HG02981 (cell line): ENCODE results near the gene AHDC1.

ENCODE experiments used
- ATAC-seq: cut with Tn5 transposase; IDR thresholded peaks from one replicate; pipeline ENCODE4 v1.9.1; 2021; ENCODE audit warnings: mild to moderate bottlenecking, moderate library complexity; ENCODE audit not compliant: unreplicated experiment

AHDC1 gene

GRCh38 chr1:27536767-27537166 lies 67.2 kb downstream of the AHDC1 start:
- no peak for ATAC-seq

DNA sequence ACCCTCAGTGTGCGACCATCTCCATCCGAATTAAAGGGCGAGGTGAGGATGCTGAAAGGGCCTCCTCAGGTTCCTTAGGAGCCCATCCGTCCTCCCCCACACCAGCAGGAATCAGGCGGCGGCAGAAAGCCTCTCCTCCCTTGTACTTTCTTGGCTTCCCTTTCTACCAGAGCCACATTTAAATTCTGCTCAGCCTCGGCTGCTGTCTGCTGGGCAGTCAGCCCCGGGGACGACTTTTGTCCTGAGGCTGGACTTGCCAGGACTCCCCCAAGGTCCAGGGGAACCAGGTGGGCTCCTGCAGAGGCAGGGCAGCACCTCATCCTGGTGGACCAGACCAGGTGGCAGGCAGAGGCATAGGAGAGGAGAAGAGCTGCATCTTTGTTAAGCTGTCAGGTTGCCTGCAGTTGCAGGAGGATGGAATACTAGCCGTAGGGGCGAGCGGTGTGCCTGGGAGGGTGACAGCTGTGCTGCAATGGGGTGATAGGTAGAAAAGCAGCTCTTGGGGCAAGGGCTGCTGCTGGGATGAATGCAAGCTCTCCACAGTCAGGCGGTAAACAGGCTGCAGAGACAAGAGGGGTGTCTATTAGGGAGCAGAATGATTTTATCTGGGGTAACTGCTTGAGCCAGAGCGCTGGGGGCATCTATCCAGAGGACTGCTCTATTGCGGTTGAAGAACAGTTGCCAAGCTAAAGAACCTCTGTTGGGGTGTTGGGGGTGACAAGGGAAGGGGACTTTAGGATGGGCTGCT lies 67.8 kb downstream of the AHDC1 start:
- no peak for ATAC-seq

DNA sequence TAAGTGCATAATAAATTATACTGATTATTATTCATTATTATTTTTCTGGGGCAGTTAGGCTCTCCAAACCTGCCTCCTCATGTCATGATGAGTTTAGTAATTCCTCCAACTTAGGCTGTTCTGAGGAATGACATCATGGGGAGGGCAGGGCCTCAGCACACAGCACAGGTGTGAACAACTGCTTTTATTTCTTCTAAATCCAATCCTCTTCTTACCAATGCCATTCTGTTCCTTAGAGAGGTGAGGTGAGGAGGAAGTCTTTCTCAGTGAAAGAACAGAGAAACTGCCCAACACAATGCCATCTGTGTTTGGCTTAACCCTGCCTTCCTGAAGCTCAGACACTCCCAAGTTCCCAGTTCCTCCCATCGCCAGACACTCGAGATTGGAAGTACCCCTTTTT lies 68.6 kb downstream of the AHDC1 start:
- ATAC-seq, result no peak

- ATAC-seq, result no peak
Observed at GRCh38 chr1:27531959-27532685, 71.8 kb downstream of the AHDC1 start.

DNA sequence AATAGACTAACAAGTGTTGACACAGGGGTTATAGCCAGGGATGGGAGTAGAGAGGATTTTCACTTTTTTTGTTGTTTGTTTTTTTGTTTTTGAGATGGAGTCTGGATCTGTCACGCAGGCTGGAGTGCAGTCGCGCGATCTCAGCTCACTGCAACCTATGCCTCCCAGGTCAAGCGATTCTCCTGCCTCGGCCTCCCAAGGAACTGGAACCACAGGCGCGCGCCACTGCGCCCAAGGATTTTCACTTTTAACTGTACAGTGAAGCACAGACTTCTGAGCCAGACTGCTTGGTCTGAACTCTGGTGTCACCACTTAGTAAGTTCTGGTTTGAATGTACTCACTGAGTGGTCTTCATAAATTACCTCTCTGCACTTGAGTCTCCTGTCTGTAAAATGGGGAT lies 73.8 kb downstream of the AHDC1 start:
- ATAC-seq, result no peak

- ATAC-seq, result no peak
Observed at GRCh38 chr1:27529704-27530018, 74.3 kb downstream of the AHDC1 start.

- no peak for ATAC-seq
Observed at GRCh38 chr1:27528818-27529703, 74.9 kb downstream of the AHDC1 start.

DNA sequence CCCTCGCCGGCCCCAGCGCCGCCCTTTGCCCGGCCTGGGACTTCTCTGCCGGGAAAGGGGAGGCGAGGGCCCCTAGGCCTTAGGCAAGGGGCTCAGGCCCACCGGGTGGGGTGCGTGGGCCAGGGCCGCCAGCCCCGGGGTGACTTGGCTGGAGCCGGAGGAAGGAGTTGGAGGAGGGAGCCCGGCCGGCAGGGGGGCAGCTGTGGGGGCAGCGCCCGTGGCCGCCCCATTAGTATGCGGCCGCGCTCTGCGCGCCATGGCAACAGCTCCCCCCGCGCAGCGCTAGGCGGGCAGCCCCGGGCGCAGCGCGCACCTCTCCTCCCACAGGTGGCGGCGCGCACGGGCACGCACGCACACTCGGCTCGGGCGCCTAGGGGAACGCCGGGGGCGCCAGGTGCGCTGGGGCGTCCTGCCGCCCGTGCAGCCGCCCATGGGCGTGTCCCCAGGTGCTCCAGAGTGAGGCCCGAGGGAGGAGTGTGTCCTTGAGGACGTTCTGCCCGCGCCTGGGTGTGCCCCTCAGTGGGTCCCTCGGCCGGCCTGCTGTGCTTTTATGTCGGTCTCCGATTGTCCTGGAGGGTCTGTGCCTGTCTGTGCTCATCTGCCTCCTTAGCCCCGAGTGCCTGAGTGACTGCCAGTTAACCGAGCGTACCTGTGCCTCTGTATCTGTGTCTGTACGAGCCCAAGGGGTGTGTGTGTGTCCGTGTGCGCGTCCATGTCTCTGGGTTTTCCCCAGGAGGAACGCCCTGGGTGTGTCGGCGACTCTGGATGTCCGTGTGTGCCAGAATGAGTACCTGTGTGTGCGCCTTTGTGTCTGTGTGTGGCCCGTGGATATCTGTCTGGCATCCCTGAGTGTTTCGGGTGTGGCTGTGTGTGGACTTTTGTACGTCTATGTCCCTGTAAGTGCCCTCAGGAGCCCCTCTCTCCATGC lies 75.8 kb downstream of the AHDC1 start:
- ATAC-seq, result no peak

GRCh38 chr1:27527223-27527889 lies 76.6 kb downstream of the AHDC1 start:
- ATAC-seq, result no peak

DNA sequence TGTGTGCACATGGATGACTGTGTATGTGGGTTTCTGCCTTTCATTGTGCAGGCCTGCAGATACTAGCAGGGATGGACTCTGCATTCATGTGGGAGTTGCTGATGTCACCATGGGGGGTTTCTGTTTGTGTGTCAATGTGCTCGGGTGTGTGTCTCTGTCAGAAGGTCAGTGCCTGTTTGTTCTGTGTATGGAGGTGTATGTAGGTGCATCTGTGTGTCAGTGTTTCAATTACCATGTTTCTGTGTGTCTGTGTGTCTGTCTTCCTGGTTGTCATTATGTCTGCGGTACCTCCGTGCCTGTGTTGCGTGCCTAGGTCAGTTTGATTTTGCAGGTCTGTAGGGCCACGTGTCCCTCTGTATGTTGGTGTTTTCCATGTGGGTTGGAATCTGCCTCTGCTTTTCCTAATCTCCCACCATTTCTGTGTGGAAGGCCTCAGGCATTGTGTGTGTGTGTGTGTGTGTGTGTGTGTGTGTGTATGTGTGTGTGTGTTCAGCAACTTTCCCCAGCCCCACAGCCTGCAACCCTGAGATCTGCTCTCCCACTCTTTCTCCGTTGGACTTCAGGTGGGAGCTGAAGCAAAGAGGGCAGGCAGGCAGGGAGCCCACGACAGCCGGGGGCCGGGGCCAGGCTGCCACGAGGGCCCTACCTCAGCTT lies 77.2 kb downstream of the AHDC1 start:
- ATAC-seq, result no peak

DNA sequence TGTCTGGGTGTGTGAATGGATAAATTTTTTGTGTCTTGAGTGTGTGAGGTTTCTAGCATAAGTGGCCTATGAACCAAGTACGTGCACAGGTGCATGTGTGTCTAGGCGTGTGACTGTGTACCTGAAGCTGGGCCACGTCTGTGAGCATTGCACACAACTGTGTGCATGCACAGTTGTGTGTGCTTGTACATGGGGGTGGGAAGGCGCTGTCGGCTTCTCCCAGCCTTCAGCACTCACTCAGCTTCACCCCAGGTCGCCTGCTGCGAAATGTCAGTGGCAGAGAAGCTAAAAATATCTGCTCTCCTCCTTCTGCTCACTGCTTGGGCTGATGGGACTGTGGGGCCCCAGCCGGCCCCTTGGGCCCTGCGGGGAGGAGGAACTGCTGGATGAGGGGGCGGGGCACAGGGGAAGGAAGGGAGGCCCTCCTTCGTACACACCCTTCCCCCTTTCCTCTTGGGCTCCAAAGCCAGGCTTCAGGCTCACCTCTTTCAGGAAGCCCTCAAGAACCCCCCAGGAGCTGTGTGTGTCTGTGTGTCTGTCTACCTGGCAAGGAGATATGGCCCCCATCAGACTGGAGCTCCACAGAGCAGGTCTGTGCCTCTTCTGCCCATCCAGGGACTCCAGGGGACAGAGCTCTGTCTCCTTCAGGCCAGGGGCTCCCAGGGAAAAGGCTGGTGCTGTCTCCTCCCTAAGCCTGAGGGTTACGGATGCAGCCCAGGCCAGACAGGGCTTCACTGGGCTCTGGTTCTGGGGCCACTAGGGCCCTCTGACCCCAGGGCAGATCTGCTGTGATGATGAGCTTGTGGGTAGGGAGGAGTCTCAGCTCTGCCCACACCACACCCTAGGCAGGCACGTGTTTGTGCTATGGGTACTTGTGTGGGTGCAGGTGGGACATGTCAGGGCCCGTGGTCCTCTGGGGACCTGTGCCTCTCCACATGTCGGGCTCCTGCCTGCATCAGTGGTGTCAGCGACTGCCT lies 78.4 kb downstream of the AHDC1 start:
- ATAC-seq, result no peak

DNA sequence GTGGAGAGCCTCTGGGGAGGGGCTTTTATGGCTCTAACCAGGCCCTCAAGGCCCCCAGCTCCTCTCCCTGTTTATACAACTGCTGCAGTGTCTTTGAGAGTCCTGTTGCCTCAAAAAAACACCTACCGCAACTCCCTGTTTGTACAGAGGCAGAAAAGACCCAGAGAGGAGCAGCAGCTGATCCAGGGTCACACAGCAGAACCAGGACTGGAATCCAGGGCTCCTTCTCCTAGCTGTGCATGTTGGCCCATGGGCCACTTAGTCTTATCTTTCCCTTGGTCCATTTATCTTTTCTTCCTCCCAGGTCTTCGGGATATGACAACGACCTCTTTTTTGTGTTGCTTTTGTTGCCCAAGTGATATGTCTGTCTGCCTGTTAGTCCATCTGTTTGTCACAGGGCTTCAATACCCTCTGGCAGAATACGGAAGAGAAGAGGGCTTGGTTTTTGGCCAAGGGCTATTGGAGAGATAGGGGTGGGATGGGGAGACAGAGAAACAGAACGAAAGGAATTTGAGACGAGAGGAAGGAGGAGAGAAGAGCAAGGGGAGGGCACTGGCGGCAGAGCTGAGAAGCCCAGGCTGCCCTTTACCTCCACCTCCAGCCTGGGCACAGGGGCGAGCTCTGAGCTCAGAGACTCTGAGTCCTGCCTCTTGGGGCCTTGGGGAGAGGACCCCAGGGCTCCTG lies 80.5 kb downstream of the AHDC1 start:
- no peak for ATAC-seq

GRCh38 chr1:27522432-27523336 lies 81.3 kb downstream of the AHDC1 start:
- ATAC-seq, result no peak

DNA sequence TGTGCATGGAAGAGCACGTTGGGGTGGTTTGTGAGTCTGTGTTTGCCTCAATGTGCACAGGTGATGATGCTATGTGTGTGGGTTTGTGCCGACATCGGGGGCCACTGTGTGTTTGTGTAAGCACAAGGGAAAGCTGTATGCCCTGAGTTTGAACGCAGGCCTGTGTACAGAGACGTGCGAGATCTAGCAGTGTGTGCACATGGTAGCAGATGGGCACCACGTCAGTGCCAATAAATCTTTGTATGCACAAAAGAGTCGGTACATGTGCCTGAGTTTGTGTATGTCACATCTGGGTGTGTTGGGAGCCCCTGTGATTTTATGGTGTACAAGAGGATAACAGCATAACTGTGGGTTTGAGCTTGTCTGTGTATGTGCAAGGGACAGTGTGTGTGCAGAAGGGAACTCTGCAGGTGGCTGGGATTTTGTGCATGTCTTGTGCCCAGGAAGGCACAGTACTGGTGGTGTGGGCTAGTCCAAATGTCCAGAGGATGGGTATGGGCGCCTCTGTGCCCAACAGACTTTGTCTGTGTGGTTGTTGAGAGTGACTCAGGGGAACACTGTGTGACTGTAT lies 82.0 kb downstream of the AHDC1 start:
- no peak for ATAC-seq

DNA sequence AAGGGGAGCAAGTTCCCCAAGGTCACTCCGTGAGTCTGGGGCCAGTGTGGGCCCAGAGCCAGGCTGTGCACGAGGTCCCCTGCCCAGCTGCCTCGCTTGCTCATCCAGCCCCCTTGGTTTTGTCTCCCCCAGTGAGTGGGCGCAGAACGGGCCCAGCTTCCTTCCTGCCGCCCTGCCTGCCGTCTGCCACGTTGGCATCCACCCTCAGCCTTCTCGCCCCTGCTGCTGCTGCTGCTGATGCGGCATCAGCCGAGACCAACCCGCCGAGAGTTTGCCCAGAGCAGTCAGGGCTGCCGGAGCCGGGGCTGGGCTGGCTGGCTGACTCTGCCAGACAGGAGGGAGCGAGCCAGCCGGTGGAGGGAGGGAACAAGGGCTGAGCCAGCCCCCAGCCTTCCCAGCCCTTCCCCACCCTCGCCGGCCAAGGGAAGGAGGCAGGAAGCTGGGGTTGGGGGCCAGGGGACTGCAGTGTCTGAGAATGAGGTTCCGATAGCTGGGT lies 82.6 kb downstream of the AHDC1 start:
- ATAC-seq, result no peak

DNA sequence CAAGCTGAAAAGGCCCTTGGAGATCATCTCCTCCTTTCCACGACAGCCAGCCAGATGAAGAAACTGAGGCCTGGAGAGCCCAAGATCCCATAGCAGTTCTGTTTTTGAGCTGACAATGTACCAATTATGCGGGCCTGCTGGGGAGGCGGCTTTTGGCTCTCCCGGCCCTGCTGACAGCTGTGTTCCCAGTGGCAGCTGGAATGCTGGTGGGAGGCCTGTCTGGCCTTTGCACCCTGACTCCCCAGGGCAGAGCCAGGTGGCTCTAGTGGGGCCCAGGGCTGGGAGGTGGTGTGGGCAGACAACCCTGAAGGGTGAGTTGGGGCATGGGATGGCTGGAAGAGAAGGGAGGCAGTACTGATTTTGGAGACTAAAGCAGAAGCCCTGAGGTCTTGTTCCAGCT lies 83.3 kb downstream of the AHDC1 start:
- no peak for ATAC-seq
